ENCODE measurements around the gene PCSK5. TPM values are rescaled to one million over a fixed set of nuclear protein-coding genes. Genes with fewer than 3 reads are reported as not detected.

PCSK5 gene
- total RNA-seq, 1 donor from 2014 or later = 8.9 TPM

DNA sequence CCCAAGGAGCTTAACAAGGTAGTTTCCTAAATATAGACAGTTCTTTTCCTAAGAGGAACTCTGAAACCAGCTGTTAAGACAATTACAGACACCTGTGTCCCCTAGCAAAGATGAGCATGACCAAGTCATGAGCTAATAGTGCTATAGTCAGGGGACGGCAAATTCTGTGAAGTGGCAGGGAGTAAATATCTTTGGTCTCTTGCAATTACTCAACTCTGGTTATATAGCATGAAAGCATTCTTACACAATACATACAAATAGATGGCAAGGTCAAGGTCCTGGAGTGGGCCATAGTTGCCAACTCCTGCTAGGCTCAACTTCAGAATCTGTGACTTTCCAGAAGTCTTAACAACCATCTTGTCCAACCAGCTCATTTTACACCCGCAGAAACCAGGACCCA is 400.1 kb downstream of the PCSK5 start:
- Mint-ChIP-seq H3K36me3 (ENCODE audit: low read depth) (no peaks in the 10 kb centered on the region), H3K27ac (ENCODE audit: unreplicated experiment) (no peak overlapping the region), H3K9me3 (ENCODE audit: low read depth) (no peaks in the 10 kb centered on the region), H3K27me3 (ENCODE audit: low read depth) (peaks cover 12% of the 10 kb centered on the region), H3K4me3 (ENCODE audit: unreplicated experiment) (no peak overlapping the region), H3K4me1 (ENCODE audit: low read depth) (no peaks in the 10 kb centered on the region)
- TF ChIP-seq, protein P1, sequence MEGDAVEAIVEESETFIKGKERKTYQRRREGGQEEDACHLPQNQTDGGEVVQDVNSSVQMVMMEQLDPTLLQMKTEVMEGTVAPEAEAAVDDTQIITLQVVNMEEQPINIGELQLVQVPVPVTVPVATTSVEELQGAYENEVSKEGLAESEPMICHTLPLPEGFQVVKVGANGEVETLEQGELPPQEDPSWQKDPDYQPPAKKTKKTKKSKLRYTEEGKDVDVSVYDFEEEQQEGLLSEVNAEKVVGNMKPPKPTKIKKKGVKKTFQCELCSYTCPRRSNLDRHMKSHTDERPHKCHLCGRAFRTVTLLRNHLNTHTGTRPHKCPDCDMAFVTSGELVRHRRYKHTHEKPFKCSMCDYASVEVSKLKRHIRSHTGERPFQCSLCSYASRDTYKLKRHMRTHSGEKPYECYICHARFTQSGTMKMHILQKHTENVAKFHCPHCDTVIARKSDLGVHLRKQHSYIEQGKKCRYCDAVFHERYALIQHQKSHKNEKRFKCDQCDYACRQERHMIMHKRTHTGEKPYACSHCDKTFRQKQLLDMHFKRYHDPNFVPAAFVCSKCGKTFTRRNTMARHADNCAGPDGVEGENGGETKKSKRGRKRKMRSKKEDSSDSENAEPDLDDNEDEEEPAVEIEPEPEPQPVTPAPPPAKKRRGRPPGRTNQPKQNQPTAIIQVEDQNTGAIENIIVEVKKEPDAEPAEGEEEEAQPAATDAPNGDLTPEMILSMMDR (IDR thresholded peaks at IDR 0.05) = no peak
- no peak for DNase-seq (ENCODE audit: low spot score)

DNA sequence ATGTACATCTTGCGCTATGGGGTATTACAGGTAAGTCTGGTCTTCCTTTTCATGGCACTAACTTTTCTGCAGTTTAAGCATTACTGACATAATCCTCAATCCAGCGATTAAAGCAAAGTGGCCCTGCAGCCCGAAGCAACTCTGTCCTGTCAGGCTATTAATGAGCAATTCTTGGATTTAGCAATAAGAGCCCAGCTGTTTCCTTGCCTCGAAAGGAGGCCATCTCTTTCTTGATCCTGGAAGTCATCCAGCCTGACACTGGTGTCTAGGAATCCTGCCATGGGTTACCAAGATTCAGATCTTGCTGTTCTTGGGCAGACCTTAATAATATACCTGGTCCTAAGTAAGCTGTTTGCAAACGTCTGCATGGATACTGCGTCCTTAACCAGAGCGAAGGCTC is 401.8 kb downstream of the PCSK5 start:
- no peaks in the 10 kb centered on the region for H3K36me3 Mint-ChIP-seq (ENCODE audit: low read depth)
- peaks cover 12% of the 10 kb centered on the region for H3K27me3 Mint-ChIP-seq (ENCODE audit: low read depth)
- no peak overlapping the region for H3K27ac Mint-ChIP-seq (ENCODE audit: unreplicated experiment)
- no peaks in the 10 kb centered on the region for H3K9me3 Mint-ChIP-seq (ENCODE audit: low read depth)
- H3K4me3 Mint-ChIP-seq (ENCODE audit: unreplicated experiment) = no peak overlapping the region
- DNase-seq (ENCODE audit: low spot score) = no peak
- TF ChIP-seq, protein P1 (IDR thresholded peaks at IDR 0.05) = no peak
- H3K4me1 Mint-ChIP-seq (ENCODE audit: low read depth) = peaks cover under 1% of the 10 kb centered on the region

DNA sequence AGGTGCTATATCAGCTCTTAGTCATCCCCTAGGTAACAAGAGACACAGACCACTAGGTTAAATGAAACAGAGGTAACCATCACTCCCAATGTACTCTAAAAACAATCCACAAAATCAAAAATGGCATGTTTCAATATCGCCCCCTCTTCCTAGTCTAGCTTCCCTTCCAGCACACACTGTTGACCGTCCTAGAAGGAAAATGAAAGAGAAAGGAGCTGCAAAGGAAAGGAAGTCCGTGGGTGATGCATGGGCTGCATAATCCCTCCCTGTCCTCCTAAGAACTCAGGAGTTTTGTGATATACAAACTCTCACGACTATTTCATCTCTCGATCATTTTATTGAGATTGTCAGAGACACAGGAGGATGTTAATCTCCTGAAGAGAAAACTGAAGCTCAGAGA is 402.2 kb downstream of the PCSK5 start:
- peaks cover 5% of the 10 kb centered on the region for H3K4me1 Mint-ChIP-seq (ENCODE audit: low read depth)
- no peaks in the 10 kb centered on the region for H3K9me3 Mint-ChIP-seq (ENCODE audit: low read depth)
- TF ChIP-seq, protein P1 (IDR thresholded peaks at IDR 0.05) = no peak
- H3K4me3 Mint-ChIP-seq (ENCODE audit: unreplicated experiment) = no peak overlapping the region
- peaks cover 12% of the 10 kb centered on the region for H3K27me3 Mint-ChIP-seq (ENCODE audit: low read depth)
- no peak for DNase-seq (ENCODE audit: low spot score)
- H3K27ac Mint-ChIP-seq (ENCODE audit: unreplicated experiment) = no peak overlapping the region
- no peaks in the 10 kb centered on the region for H3K36me3 Mint-ChIP-seq (ENCODE audit: low read depth)

DNA sequence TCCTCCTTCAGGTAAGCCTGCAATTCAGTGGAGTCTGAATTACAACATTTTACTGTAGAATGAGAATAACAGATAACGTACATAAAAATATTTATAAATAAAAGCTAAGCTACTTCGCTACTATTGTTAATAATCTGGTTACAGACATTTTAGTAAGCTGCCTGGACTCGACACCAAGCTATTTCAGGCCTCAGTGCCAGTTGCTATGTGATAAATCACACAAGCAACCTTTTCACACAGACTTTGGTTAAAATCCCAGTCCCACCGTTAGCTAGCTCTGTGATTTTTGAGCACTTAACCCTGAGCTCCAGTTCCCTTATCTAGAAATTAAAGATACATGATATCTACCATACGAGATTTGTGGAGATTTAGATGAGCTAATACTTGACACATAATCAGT is 403.8 kb downstream of the PCSK5 start:
- Mint-ChIP-seq H3K4me3 (ENCODE audit: unreplicated experiment) (no peak overlapping the region), H3K27me3 (ENCODE audit: low read depth) (peaks cover 10% of the 10 kb centered on the region), H3K9me3 (ENCODE audit: low read depth) (no peaks in the 10 kb centered on the region), H3K4me1 (ENCODE audit: low read depth) (peaks cover 14% of the 10 kb centered on the region), H3K36me3 (ENCODE audit: low read depth) (no peaks in the 10 kb centered on the region), H3K27ac (ENCODE audit: unreplicated experiment) (no peak overlapping the region)
- TF ChIP-seq, protein P1 (IDR thresholded peaks at IDR 0.05) = no peak
- DNase-seq (ENCODE audit: low spot score) = no peak

DNA sequence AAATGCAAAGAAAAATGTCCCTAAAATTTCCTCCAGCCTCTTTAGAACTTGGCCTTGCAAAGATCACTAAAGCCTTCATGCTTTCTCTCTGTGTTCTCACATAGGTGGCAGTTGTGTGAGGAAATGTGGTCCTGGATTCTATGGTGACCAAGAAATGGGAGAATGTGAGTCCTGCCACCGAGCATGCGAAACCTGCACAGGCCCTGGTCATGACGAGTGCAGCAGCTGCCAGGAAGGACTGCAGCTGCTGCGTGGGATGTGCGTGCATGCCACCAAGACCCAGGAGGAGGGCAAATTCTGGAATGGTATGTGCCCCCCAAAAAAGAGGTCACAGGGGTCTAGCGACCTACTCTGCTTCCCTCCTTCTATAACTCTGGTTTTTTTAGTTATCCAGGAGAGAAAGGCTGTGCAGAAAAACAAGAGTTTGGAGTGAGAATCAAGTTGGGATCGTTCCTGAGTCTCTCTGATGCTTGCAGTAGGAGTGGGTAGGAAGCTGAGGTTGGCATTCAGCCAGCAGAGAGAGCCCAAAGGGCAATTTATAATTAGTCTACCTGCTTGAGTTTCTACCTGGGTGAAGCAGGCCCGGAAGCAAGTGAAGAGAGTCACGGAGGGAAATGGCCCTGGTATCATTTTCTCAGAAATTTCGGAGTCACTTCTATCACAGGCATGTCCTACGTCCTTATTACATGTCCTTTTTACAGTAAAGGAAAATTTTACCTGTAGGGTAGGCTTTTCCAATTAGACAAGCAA is 406.3 kb downstream of the PCSK5 start:
- Mint-ChIP-seq H3K9me3 (ENCODE audit: low read depth) (no peaks in the 10 kb centered on the region), H3K4me3 (ENCODE audit: unreplicated experiment) (no peak overlapping the region), H3K27me3 (ENCODE audit: low read depth) (peaks cover 2% of the 10 kb centered on the region), H3K4me1 (ENCODE audit: low read depth) (peaks cover 14% of the 10 kb centered on the region), H3K36me3 (ENCODE audit: low read depth) (no peaks in the 10 kb centered on the region), H3K27ac (ENCODE audit: unreplicated experiment) (no peak overlapping the region)
- TF ChIP-seq, protein P1 (IDR thresholded peaks at IDR 0.05) = no peak
- DNase-seq (ENCODE audit: low spot score) = no peak
